PC-9 (cell line): ENCODE results near the gene COL4A1.

ENCODE experiments used
- CTCF ChIP-seq: fragments of 200-600 bp; sonication (generic); conservative IDR thresholded peaks from 2 replicates; pipeline ENCODE4 v1.6.1; 2017; ENCODE audit warnings: mixed run types, antibody characterized with exemption, mild to moderate bottlenecking, moderate library complexity
- EZH2 ChIP-seq: fragments of 200-600 bp; sonication (generic); IDR thresholded peaks from 2 replicates; pipeline ENCODE4 v1.8.0; 2017; ENCODE audit warnings: antibody characterized with exemption, low read depth

GRCh38 chr13:110353339-110353977 lies 46.5 kb upstream of the COL4A1 start:
- TF ChIP-seq CTCF (no peak), EZH2 (no peak)
